Cerebellar cortex (tissue), 1 donor: ENCODE data around the gene PCSK9.

Experiments used
- DNase-seq: peaks from one replicate; pipeline ENCODE4 v3.0.0-alpha.2; 2015; ENCODE audit warnings: low spot score

PCSK9 gene

GRCh38 chr1:55039342-55040082, at the start of gene PCSK9:
Gene PCSK9 (plus strand): TSS chr1:55039548. CDS start chr1:55039838, 290 bp downstream.
- no peak for DNase-seq

GRCh38 chr1:54989968-54990810, 49.2 kb upstream of the PCSK9 start:
- DNase-seq, result peak; percentile 41

GRCh38 chr1:54990916-54991315, 48.4 kb upstream of the PCSK9 start:
- no peak for DNase-seq

GRCh38 chr1:54991939-54992338, 47.4 kb upstream of the PCSK9 start:
- DNase-seq, result no peak

- DNase-seq, result no peak
These were observed 46.2 kb upstream of the PCSK9 start for GRCh38 chr1:54993140-54993539.

GRCh38 chr1:54994355-54994990, 44.9 kb upstream of the PCSK9 start:
- no peak for DNase-seq

- no peak for DNase-seq
These were observed 44.2 kb upstream of the PCSK9 start for GRCh38 chr1:54995013-54995760.

GRCh38 chr1:54995835-54996234, 43.5 kb upstream of the PCSK9 start:
- no peak for DNase-seq

- DNase-seq, result peak; percentile 75
These were observed 42.9 kb upstream of the PCSK9 start for GRCh38 chr1:54996359-54996868.

GRCh38 chr1:54996869-54997710, 42.3 kb upstream of the PCSK9 start:
- DNase-seq, result no peak

- no peak for DNase-seq
These were observed 41.7 kb upstream of the PCSK9 start for GRCh38 chr1:54997711-54997986.

- no peak for DNase-seq
These were observed 41.2 kb upstream of the PCSK9 start for GRCh38 chr1:54998100-54998499.

- DNase-seq, result no peak
These were observed 40.7 kb upstream of the PCSK9 start, which contains the start of gene BSND for GRCh38 chr1:54998677-54999076. Gene BSND (plus strand): TSS chr1:54998933. CDS start chr1:54999187, 254 bp downstream.

GRCh38 chr1:55000110-55001085, 39.0 kb upstream of the PCSK9 start:
- no peak for DNase-seq

- no peak for DNase-seq
These were observed 38.0 kb upstream of the PCSK9 start for GRCh38 chr1:55001311-55001710.

- no peak for DNase-seq
These were observed 36.7 kb upstream of the PCSK9 start for GRCh38 chr1:55002686-55003085.

- no peak for DNase-seq
These were observed 33.8 kb upstream of the PCSK9 start for GRCh38 chr1:55005351-55006140.

GRCh38 chr1:55006931-55007330, 32.4 kb upstream of the PCSK9 start:
- no peak for DNase-seq

- no peak for DNase-seq
These were observed 31.7 kb upstream of the PCSK9 start for GRCh38 chr1:55007625-55008024.
